IMR-90 (cell line): Measurements from ENCODE around the gene PBXIP1. TPM values are rescaled to one million over a fixed set of nuclear protein-coding genes. Genes with fewer than 3 reads are reported as not detected.

Experiments used
- CTCF ChIP-seq: conservative IDR thresholded peaks from 2 replicates; pipeline ENCODE4 v1.5.1; 2012; ENCODE audit warnings: mild to moderate bottlenecking, low read depth, low read length, improper control_type of control experiment
- FOS ChIP-seq: fragments of 150-350 bp; IDR thresholded peaks from 2 replicates; pipeline ENCODE4 v1.6.1; 2016; ENCODE audit warnings: low read depth, low read length
- RCOR1 ChIP-seq: IDR thresholded peaks from 2 replicates; pipeline ENCODE4 v1.6.1; 2012; ENCODE audit warnings: mild to moderate bottlenecking, low read length, improper control_type of control experiment; ENCODE audit not compliant: insufficient replicate concordance
- polyA plus RNA-seq, 3 experiments: library from polyadenylated mRNA; depleted of rRNA; stranded (reverse); fragments of >200 nt; gene quantifications; 2 replicates each; pipeline ENCODE4 v1.2.3, GENCODE V29; 2012; ENCODE audit warnings: low replicate concordance in 1 of 3
- total RNA-seq: library from RNA; depleted of rRNA; stranded (reverse); fragments of >200 nt; gene quantifications from 2 replicates; pipeline ENCODE4 v1.2.3, GENCODE V29; 2012

PBXIP1 gene
- total and polyA plus RNA-seq, 2 of the 4 experiments (the other 2 are of a cell fraction) = 28.3 to 44.2 TPM

- no peak for TF ChIP-seq FOS
- TF ChIP-seq CTCF = peak; percentile 48
- TF ChIP-seq RCOR1 = no peak
These were observed at the start of gene PBXIP1 (continued) for GRCh38 chr1:154955718-154956543.
